Measurements from ENCODE around the gene RNPEPL1. TPM values are rescaled to one million over a fixed set of nuclear protein-coding genes. Genes with fewer than 3 reads are reported as not detected.

The RNPEPL1 gene
- total RNA-seq, 1 experiment from 2014 or later, result 28.4 TPM

- Histone ChIP-seq H3K27me3 (ENCODE audit: low read length) (no peaks in the 10 kb centered on the region), H2AFZ (ENCODE audit: low read length) (no peak overlapping the region), H3K9me2 (replicated peaks; ENCODE audit: insufficient read depth, low read length) (no peaks in the 10 kb centered on the region), H3K27ac (ENCODE audit: low read length) (no peak overlapping the region), H3K4me1 (ENCODE audit: low read length) (no peaks in the 10 kb centered on the region), H3K79me2 (ENCODE audit: low read length) (peaks cover 12% of the 10 kb centered on the region; the same call in 1 of the 2 replicates), H3K4me2 (ENCODE audit: low read depth, low read length, poor library complexity, severe bottlenecking) (no peak overlapping the region), H4K20me1 (ENCODE audit: insufficient read depth, low read depth, low read length) (0 out of 2 replicates have a peak, but pooled peaks cover 11% of the 10 kb centered on the region), H3K36me3 (ENCODE audit: insufficient read depth, low read length) (no peaks in the 10 kb centered on the region), H3K9me3 (ENCODE audit: low read length) (no peaks in the 10 kb centered on the region), H3K9ac (ENCODE audit: low read length) (no peak overlapping the region), H3K4me3 (ENCODE audit: low read length) (no peak overlapping the region)
- DNase-seq, result no peak
These were observed 28.2 kb downstream of the RNPEPL1 start for GRCh38 chr2:240596491-240596931.

GRCh38 chr2:240597054-240597418 is 28.8 kb downstream of the RNPEPL1 start:
- no peak overlapping the region for H3K4me2 ChIP-seq (ENCODE audit: low read depth, low read length, poor library complexity, severe bottlenecking)
- peaks cover 7% of the 10 kb centered on the region; the same call in 1 of the 2 replicates for H3K79me2 ChIP-seq (ENCODE audit: low read length)
- H2AFZ ChIP-seq (ENCODE audit: low read length), result no peak overlapping the region
- H3K9ac ChIP-seq (ENCODE audit: low read length), result no peak overlapping the region
- no peaks in the 10 kb centered on the region for H3K4me1 ChIP-seq (ENCODE audit: low read length)
- 0 out of 2 replicates have a peak, but pooled peaks cover 11% of the 10 kb centered on the region for H4K20me1 ChIP-seq (ENCODE audit: insufficient read depth, low read depth, low read length)
- no peak overlapping the region for H3K27ac ChIP-seq (ENCODE audit: low read length)
- H3K4me3 ChIP-seq (ENCODE audit: low read length), result no peak overlapping the region
- DNase-seq, result no peak
- no peaks in the 10 kb centered on the region for H3K9me3 ChIP-seq (ENCODE audit: low read length)
- no peaks in the 10 kb centered on the region for H3K36me3 ChIP-seq (ENCODE audit: insufficient read depth, low read length)
- no peaks in the 10 kb centered on the region for H3K9me2 ChIP-seq (replicated peaks; ENCODE audit: insufficient read depth, low read length)
- H3K27me3 ChIP-seq (ENCODE audit: low read length), result no peaks in the 10 kb centered on the region

GRCh38 chr2:240597419-240598181 is 29.3 kb downstream of the RNPEPL1 start:
- H3K4me1 ChIP-seq (ENCODE audit: low read length), result no peaks in the 10 kb centered on the region
- no peaks in the 10 kb centered on the region for H3K27me3 ChIP-seq (ENCODE audit: low read length)
- no peak overlapping the region for H3K27ac ChIP-seq (ENCODE audit: low read length)
- H3K9me3 ChIP-seq (ENCODE audit: low read length), result no peaks in the 10 kb centered on the region
- no peaks in the 10 kb centered on the region for H3K36me3 ChIP-seq (ENCODE audit: insufficient read depth, low read length)
- DNase-seq, result no peak
- no peaks in the 10 kb centered on the region for H3K9me2 ChIP-seq (replicated peaks; ENCODE audit: insufficient read depth, low read length)
- no peak overlapping the region for H2AFZ ChIP-seq (ENCODE audit: low read length)
- 0 out of 2 replicates have a peak, but pooled peaks cover 11% of the 10 kb centered on the region for H4K20me1 ChIP-seq (ENCODE audit: insufficient read depth, low read depth, low read length)
- no peak overlapping the region for H3K9ac ChIP-seq (ENCODE audit: low read length)
- no peak overlapping the region for H3K4me3 ChIP-seq (ENCODE audit: low read length)
- no peak overlapping the region for H3K4me2 ChIP-seq (ENCODE audit: low read depth, low read length, poor library complexity, severe bottlenecking)
- H3K79me2 ChIP-seq (ENCODE audit: low read length), result peaks cover 4% of the 10 kb centered on the region; the same call in 1 of the 2 replicates

- Histone ChIP-seq H3K4me1 (ENCODE audit: low read length) (no peaks in the 10 kb centered on the region), H4K20me1 (ENCODE audit: insufficient read depth, low read depth, low read length) (0 out of 2 replicates have a peak, but pooled peaks cover 6% of the 10 kb centered on the region), H3K9ac (ENCODE audit: low read length) (no peak overlapping the region), H3K27me3 (ENCODE audit: low read length) (no peaks in the 10 kb centered on the region), H3K4me3 (ENCODE audit: low read length) (no peak overlapping the region), H3K9me3 (ENCODE audit: low read length) (no peaks in the 10 kb centered on the region), H3K36me3 (ENCODE audit: insufficient read depth, low read length) (no peaks in the 10 kb centered on the region), H3K9me2 (replicated peaks; ENCODE audit: insufficient read depth, low read length) (no peaks in the 10 kb centered on the region), H2AFZ (ENCODE audit: low read length) (no peak overlapping the region), H3K27ac (ENCODE audit: low read length) (no peak overlapping the region), H3K4me2 (ENCODE audit: low read depth, low read length, poor library complexity, severe bottlenecking) (no peak overlapping the region), H3K79me2 (ENCODE audit: low read length) (peaks cover 4% of the 10 kb centered on the region; the same call in 1 of the 2 replicates)
- DNase-seq, result no peak
These were observed 30.1 kb downstream of the RNPEPL1 start for GRCh38 chr2:240598311-240598911.

- Histone ChIP-seq H3K4me3 (ENCODE audit: low read length) (no peak overlapping the region), H3K9ac (ENCODE audit: low read length) (no peak overlapping the region), H3K4me2 (ENCODE audit: low read depth, low read length, poor library complexity, severe bottlenecking) (no peak overlapping the region), H3K9me3 (ENCODE audit: low read length) (no peaks in the 10 kb centered on the region), H4K20me1 (ENCODE audit: insufficient read depth, low read depth, low read length) (0 out of 2 replicates have a peak, but pooled peaks cover 3% of the 10 kb centered on the region), H2AFZ (ENCODE audit: low read length) (no peak overlapping the region), H3K79me2 (ENCODE audit: low read length) (peaks cover 4% of the 10 kb centered on the region; the same call in 1 of the 2 replicates), H3K27me3 (ENCODE audit: low read length) (no peaks in the 10 kb centered on the region), H3K27ac (ENCODE audit: low read length) (no peak overlapping the region), H3K9me2 (replicated peaks; ENCODE audit: insufficient read depth, low read length) (no peaks in the 10 kb centered on the region), H3K36me3 (ENCODE audit: insufficient read depth, low read length) (no peaks in the 10 kb centered on the region), H3K4me1 (ENCODE audit: low read length) (no peaks in the 10 kb centered on the region)
- DNase-seq, result no peak
These were observed 30.9 kb downstream of the RNPEPL1 start for GRCh38 chr2:240599141-240599583.

GRCh38 chr2:240600451-240600961 is 32.2 kb downstream of the RNPEPL1 start:
- no peaks in the 10 kb centered on the region for H3K9me3 ChIP-seq (ENCODE audit: low read length)
- DNase-seq, result no peak
- no peak overlapping the region for H3K4me2 ChIP-seq (ENCODE audit: low read depth, low read length, poor library complexity, severe bottlenecking)
- H2AFZ ChIP-seq (ENCODE audit: low read length), result no peak overlapping the region
- no peaks in the 10 kb centered on the region for H3K27me3 ChIP-seq (ENCODE audit: low read length)
- no peak overlapping the region for H3K27ac ChIP-seq (ENCODE audit: low read length)
- H3K4me1 ChIP-seq (ENCODE audit: low read length), result no peaks in the 10 kb centered on the region
- no peaks in the 10 kb centered on the region for H3K9me2 ChIP-seq (replicated peaks; ENCODE audit: insufficient read depth, low read length)
- H3K4me3 ChIP-seq (ENCODE audit: low read length), result no peak overlapping the region
- H4K20me1 ChIP-seq (ENCODE audit: insufficient read depth, low read depth, low read length), result 0 out of 2 replicates have a peak, but pooled peaks cover 3% of the 10 kb centered on the region
- H3K79me2 ChIP-seq (ENCODE audit: low read length), result peaks cover 1% of the 10 kb centered on the region; the same call in 1 of the 2 replicates
- H3K9ac ChIP-seq (ENCODE audit: low read length), result no peak overlapping the region
- H3K36me3 ChIP-seq (ENCODE audit: insufficient read depth, low read length), result no peaks in the 10 kb centered on the region

GRCh38 chr2:240601061-240601830 is 33.0 kb downstream of the RNPEPL1 start:
- Histone ChIP-seq H3K4me3 (ENCODE audit: low read length) (no peak overlapping the region), H3K4me1 (ENCODE audit: low read length) (no peaks in the 10 kb centered on the region), H3K9me3 (ENCODE audit: low read length) (no peaks in the 10 kb centered on the region), H3K79me2 (ENCODE audit: low read length) (no peaks in the 10 kb centered on the region), H3K27me3 (ENCODE audit: low read length) (no peaks in the 10 kb centered on the region), H2AFZ (ENCODE audit: low read length) (no peak overlapping the region), H3K36me3 (ENCODE audit: insufficient read depth, low read length) (no peaks in the 10 kb centered on the region), H4K20me1 (ENCODE audit: insufficient read depth, low read depth, low read length) (no peaks in the 10 kb centered on the region), H3K9ac (ENCODE audit: low read length) (no peak overlapping the region), H3K4me2 (ENCODE audit: low read depth, low read length, poor library complexity, severe bottlenecking) (no peak overlapping the region), H3K9me2 (replicated peaks; ENCODE audit: insufficient read depth, low read length) (no peaks in the 10 kb centered on the region), H3K27ac (ENCODE audit: low read length) (no peak overlapping the region)
- no peak for DNase-seq

GRCh38 chr2:240601831-240602160 is 33.5 kb downstream of the RNPEPL1 start:
- Histone ChIP-seq H3K79me2 (ENCODE audit: low read length) (no peaks in the 10 kb centered on the region), H3K36me3 (ENCODE audit: insufficient read depth, low read length) (no peaks in the 10 kb centered on the region), H3K4me2 (ENCODE audit: low read depth, low read length, poor library complexity, severe bottlenecking) (no peak overlapping the region)

More at GRCh38 chr2:240601831-240602160, 33.5 kb downstream of the RNPEPL1 start:
- H3K9me2 ChIP-seq (replicated peaks; ENCODE audit: insufficient read depth, low read length), result no peaks in the 10 kb centered on the region
- DNase-seq, result no peak
- H3K4me3 ChIP-seq (ENCODE audit: low read length), result no peak overlapping the region
- H4K20me1 ChIP-seq (ENCODE audit: insufficient read depth, low read depth, low read length), result no peaks in the 10 kb centered on the region
- no peak overlapping the region for H3K9ac ChIP-seq (ENCODE audit: low read length)
- H3K9me3 ChIP-seq (ENCODE audit: low read length), result no peaks in the 10 kb centered on the region
- no peak overlapping the region for H2AFZ ChIP-seq (ENCODE audit: low read length)
- H3K27me3 ChIP-seq (ENCODE audit: low read length), result no peaks in the 10 kb centered on the region
- no peaks in the 10 kb centered on the region for H3K4me1 ChIP-seq (ENCODE audit: low read length)
- no peak overlapping the region for H3K27ac ChIP-seq (ENCODE audit: low read length)

Measured in Karpas-422 (cell line).